Common myeloid progenitor, CD34-positive (primary cell): ENCODE measurements around the gene SCUBE2.

ENCODE experiments used
- CTCF ChIA-PET: fragments of 350-600 bp; sonication (Branson Sonifier 250); formaldehyde crosslinking; loops from one replicate; lab custom pipeline; 2021; ENCODE audit warnings: antibody characterized with exemption; lab: Charles Lee
- POLR2A ChIA-PET: fragments of 350-600 bp; sonication (Branson Sonifier 250); formaldehyde crosslinking; loops from one replicate; lab custom pipeline; 2021; ENCODE audit warnings: antibody characterized with exemption; lab: Charles Lee
- DNase-seq, 3 donors: peaks; one replicate each; pipeline versions ENCODE4 v3.0.0 to v3.0.0-alpha.2; 2013
- H3K27ac ChIP-seq, 2 experiments: 1 replicate in 1 of 2; 2 replicates in 1 of 2; pipeline ENCODE4 v1.7.0; 2013; ENCODE audit warnings: inconsistent platforms in 2 of 2, low read length in 2 of 2, mild to moderate bottlenecking in 2 of 2, low read depth in 1 of 2, moderate library complexity in 1 of 2; ENCODE audit not compliant: severe bottlenecking in 2 of 2, insufficient read depth in 1 of 2, poor library complexity in 1 of 2
- H3K27me3 ChIP-seq, 5 experiments: replicated peaks in 2 of 5; 1 replicate in 3 of 5; 2 replicates in 2 of 5; pipeline versions ENCODE4 v1.6.1 to v1.7.0; 2013; ENCODE audit warnings: low read length in 4 of 5, mild to moderate bottlenecking in 2 of 5, moderate library complexity in 2 of 5, inconsistent platforms in 1 of 5; ENCODE audit not compliant: insufficient read depth in 5 of 5, control insufficient read depth in 4 of 5
- H3K36me3 ChIP-seq, 4 experiments: 1 replicate in 2 of 4; 2 replicates in 2 of 4; pipeline versions ENCODE4 v1.6.1 to v1.7.0; 2013; ENCODE audit warnings: low read length in 3 of 4, control low read depth in 1 of 4, mild to moderate bottlenecking in 1 of 4; ENCODE audit not compliant: control insufficient read depth in 4 of 4, insufficient read depth in 4 of 4
- H3K4me1 ChIP-seq, 4 experiments: 1 replicate in 3 of 4; 2 replicates in 1 of 4; pipeline versions ENCODE4 v1.6.1 to v1.7.1; 2013; ENCODE audit warnings: low read length in 3 of 4, mild to moderate bottlenecking in 3 of 4, control low read depth in 1 of 4, inconsistent platforms in 1 of 4, moderate library complexity in 1 of 4; ENCODE audit not compliant: control insufficient read depth in 4 of 4, insufficient read depth in 4 of 4; ENCODE audit errors: control extremely low read depth in 1 of 4
- H3K4me3 ChIP-seq, 7 experiments: 1 replicate in 4 of 7; 2 replicates in 3 of 7; pipeline versions ENCODE4 v1.5.1 to v1.7.0; 2013; ENCODE audit warnings: mild to moderate bottlenecking in 7 of 7, low read length in 6 of 7, moderate library complexity in 6 of 7, inconsistent platforms in 2 of 7, low read depth in 2 of 7, control low read depth in 1 of 7; ENCODE audit not compliant: insufficient read depth in 4 of 7, control insufficient read depth in 1 of 7; ENCODE audit errors: extremely low read depth in 1 of 7
- H3K9me3 ChIP-seq, 5 experiments: 1 replicate in 4 of 5; 2 replicates in 1 of 5; pipeline versions ENCODE4 v1.6.1 to v1.7.1; 2013; ENCODE audit warnings: low read length in 4 of 5, mild to moderate bottlenecking in 2 of 5, inconsistent platforms in 1 of 5, low read depth in 1 of 5, moderate library complexity in 1 of 5; ENCODE audit not compliant: control insufficient read depth in 4 of 5, insufficient read depth in 2 of 5; ENCODE audit errors: control extremely low read depth in 1 of 5
- WGBS: methylation state at CpG from one replicate; pipeline ENCODE4 v1.1.5; 2013; ENCODE audit not compliant: insufficient coverage; 5-methylcytosine and 5-hydroxymethylcytosine counted together

Gene SCUBE2

DNA sequence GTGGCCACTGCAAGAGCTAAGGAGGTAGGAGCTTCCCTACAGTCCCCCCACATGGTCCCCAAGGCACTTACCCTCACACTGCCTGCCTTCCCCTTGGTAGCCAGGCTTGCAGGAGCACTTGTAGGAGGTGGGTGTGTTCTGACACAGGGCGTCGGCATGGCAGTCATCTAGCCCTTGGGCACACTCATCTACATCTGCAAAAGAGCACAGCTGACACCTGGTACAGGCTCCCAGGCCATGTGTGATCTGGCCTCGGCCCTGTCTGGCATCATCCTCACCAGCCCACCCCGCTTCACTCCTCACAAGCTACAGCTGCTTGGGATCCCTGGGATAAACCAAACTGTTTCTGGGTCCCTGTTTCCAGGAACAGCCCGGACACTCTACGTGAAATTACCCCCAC lies 1.8 kb downstream of the SCUBE2 start:
- no peaks in the 10 kb centered on the region for H3K9me3 ChIP-seq
- 96% methylated on average over 6 of the region's 6 CpGs for WGBS
- CTCF ChIA-PET, result interaction anchor here (0.9 to 2.2 kb wide), 3 partner anchors 12 to 72 kb away, joined by 3 to 7 read pairs (median 3); no protein-coding TSS in a partner anchor
- H3K4me3 ChIP-seq, result no peak overlapping the region
- POLR2A ChIA-PET, result no interaction called here
- no peak overlapping the region for H3K27ac ChIP-seq
- H3K27me3 ChIP-seq, result peaks cover 0 to 48% (median 21%) of the 10 kb centered on the region in 5 experiments
- no peak for DNase-seq
- H3K36me3 ChIP-seq, result no peaks in the 10 kb centered on the region
- peaks cover 0 to 13% (median 11%) of the 10 kb centered on the region in 4 experiments for H3K4me1 ChIP-seq

GRCh38 chr11:9089061-9089460 lies 2.3 kb downstream of the SCUBE2 start:
- Histone ChIP-seq H3K4me3 (no peak overlapping the region), H3K9me3 (no peaks in the 10 kb centered on the region), H3K4me1 (peaks cover 0 to 13% (median 11%) of the 10 kb centered on the region in 4 experiments), H3K27me3 (peaks cover 0 to 48% (median 21%) of the 10 kb centered on the region in 5 experiments), H3K36me3 (no peaks in the 10 kb centered on the region), H3K27ac (no peak overlapping the region)
- POLR2A ChIA-PET, result no interaction called here
- 100% methylated on average over 2 of the region's 3 CpGs for WGBS
- no peak for DNase-seq
- CTCF ChIA-PET, result interaction anchor here (0.7 to 2.2 kb wide), 6 partner anchors 11 to 72 kb away, joined by 3 to 7 read pairs (median 3); no protein-coding TSS in a partner anchor

DNA sequence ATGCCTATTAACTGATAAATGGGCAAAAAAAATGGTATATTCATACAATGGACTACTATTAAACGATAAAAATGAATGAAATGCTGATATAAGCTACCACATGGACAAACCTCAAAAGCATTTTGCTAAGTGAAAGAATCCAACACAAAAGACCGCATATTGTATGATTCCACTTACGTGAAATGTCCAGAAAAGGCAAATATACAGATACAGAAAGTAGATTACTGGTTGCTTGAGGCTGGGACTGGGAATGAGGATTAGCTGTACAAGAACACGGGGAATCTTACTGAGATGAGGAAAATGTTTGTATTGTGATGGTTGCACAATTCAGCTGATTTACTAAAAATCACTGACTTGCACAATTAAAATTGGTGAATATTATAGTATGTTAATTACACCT lies 8.8 kb downstream of the SCUBE2 start:
- POLR2A ChIA-PET, result no interaction called here
- Histone ChIP-seq H3K4me3 (no peak overlapping the region), H3K36me3 (no peaks in the 10 kb centered on the region), H3K27ac (no peak overlapping the region), H3K9me3 (no peaks in the 10 kb centered on the region), H3K4me1 (no peaks in the 10 kb centered on the region), H3K27me3 (no peaks in the 10 kb centered on the region)
- CTCF ChIA-PET, result interaction anchor here (1.4 kb wide), 1 partner anchor 10 kb away, joined by 3 read pairs; no protein-coding TSS in a partner anchor
- no peak for DNase-seq
- WGBS, result 100% methylated on average over 2 of the region's 4 CpGs

DNA sequence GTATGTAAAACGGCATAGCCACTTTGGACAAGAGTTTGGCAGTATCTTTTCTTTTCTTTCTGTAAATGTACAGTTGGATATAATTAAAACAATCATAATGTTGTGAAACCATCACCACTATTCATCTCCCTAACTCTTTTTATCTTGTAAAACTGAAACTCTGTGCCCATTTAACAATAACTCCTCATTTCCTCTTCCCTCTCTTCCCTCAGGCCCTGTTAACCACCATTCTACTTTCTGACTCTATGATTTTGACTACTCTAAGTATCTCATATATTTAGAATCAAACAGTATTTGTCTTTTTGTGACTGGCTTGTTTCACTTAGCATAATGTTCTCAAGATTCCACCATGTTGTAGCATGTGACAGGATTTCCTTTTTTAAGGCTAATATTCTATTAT lies 10.2 kb downstream of the SCUBE2 start:
- no peaks in the 10 kb centered on the region for H3K9me3 ChIP-seq
- no peak overlapping the region for H3K4me3 ChIP-seq
- DNase-seq, result no peak
- H3K27me3 ChIP-seq, result no peaks in the 10 kb centered on the region
- no peaks in the 10 kb centered on the region for H3K4me1 ChIP-seq
- no peaks in the 10 kb centered on the region for H3K36me3 ChIP-seq
- no peak overlapping the region for H3K27ac ChIP-seq
- ChIA-PET POLR2A (no interaction called here), CTCF (no interaction called here)
- WGBS, result no CpG with 5 or more reads among the region's 1 CpG

DNA sequence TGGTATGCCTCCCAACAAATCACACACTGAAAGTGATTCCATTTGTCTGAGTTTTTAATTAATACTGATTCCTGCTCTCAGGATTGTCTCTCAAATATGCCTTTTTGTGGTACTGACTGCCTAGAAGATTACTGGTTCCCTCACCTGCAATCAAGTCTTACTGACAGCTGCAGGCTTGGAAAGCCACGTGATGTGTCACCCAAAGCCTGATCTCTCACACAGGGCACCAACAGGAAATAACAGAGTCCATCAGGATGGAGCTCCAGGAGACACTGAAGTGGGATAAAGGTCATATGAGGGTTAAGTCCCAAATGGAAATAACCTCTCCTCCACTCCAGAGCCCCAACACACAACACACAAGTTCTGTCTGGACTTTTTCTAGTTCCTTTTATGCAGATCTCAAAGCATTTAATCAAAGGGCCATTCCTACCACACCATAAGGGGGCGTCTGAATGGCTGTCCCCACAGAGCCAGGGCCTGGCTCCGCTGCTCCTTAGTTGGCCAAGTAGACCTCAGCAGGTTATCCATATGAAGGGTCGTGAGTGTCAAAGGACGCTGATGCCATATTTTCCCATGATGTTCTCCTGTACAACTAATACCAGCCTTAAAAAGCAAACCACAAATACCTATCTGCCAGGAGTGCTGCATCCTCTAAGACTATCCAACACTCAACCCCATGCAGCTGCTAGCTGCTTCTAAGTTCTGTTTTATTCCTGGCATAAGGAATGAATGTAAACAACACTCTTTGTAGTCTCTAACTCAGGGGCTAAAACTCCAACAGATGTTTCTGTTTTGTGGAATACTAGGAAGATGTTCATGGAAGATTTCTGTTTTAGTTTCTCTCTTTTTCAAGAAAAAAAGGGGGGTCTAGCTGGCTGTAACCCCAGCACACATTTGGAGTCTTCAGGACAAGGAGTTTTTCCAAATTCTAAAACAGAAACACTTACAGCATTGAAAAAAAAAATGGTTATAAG lies 13.0 kb downstream of the SCUBE2 start:
- CTCF ChIA-PET, result interaction anchor here (1.1 kb wide), 1 partner anchor 11 kb away, joined by 3 read pairs; no protein-coding TSS in a partner anchor
- no peak for DNase-seq
- Histone ChIP-seq H3K36me3 (no peaks in the 10 kb centered on the region), H3K9me3 (no peaks in the 10 kb centered on the region), H3K27ac (no peak overlapping the region), H3K27me3 (no peaks in the 10 kb centered on the region), H3K4me3 (no peak overlapping the region), H3K4me1 (no peaks in the 10 kb centered on the region)
- 69% methylated on average over 2 of the region's 5 CpGs for WGBS
- POLR2A ChIA-PET, result interaction anchor here (0.7 kb wide), 1 partner anchor 425 kb away, joined by 4 read pairs; no protein-coding TSS in a partner anchor

GRCh38 chr11:9077164-9077563 lies 14.2 kb downstream of the SCUBE2 start:
- no peak for DNase-seq
- Histone ChIP-seq H3K9me3 (no peaks in the 10 kb centered on the region), H3K36me3 (no peaks in the 10 kb centered on the region), H3K4me1 (no peaks in the 10 kb centered on the region), H3K4me3 (no peak overlapping the region), H3K27me3 (no peaks in the 10 kb centered on the region), H3K27ac (no peak overlapping the region)
- WGBS, result 93% methylated on average over 2 of the region's 2 CpGs
- ChIA-PET CTCF (interaction anchor here (0.6 to 2.5 kb wide), 4 partner anchors 9 to 383 kb away, joined by 3 to 13 read pairs (median 6); no protein-coding TSS in a partner anchor), POLR2A (no interaction called here)

GRCh38 chr11:9076661-9077060 lies 14.7 kb downstream of the SCUBE2 start:
- WGBS, result 67% methylated on average over 1 of the region's 3 CpGs
- no peak for DNase-seq
- Histone ChIP-seq H3K36me3 (no peaks in the 10 kb centered on the region), H3K9me3 (no peaks in the 10 kb centered on the region), H3K4me1 (no peaks in the 10 kb centered on the region), H3K4me3 (no peak overlapping the region), H3K27ac (no peak overlapping the region), H3K27me3 (no peaks in the 10 kb centered on the region)
- CTCF ChIA-PET, result interaction anchor here (0.6 to 2.5 kb wide), 4 partner anchors 8 to 383 kb away, joined by 3 to 13 read pairs (median 6); no protein-coding TSS in a partner anchor
- POLR2A ChIA-PET, result interaction anchor here (0.5 kb wide), 1 partner anchor 25 kb away, joined by 3 read pairs; no protein-coding TSS in a partner anchor
